Gastrocnemius medialis (tissue), 4 donors: ENCODE measurements around the gene KRTAP10-2. TPM values are rescaled to one million over a fixed set of nuclear protein-coding genes. Genes with fewer than 3 reads are reported as not detected.

Source experiments
- ATAC-seq, 2 donors: fragments of 150-250 bp; one replicate each; pipeline ENCODE4 v1.9.1; 2016
- DNase-seq, 2 donors: peaks; one replicate each; pipeline ENCODE4 v3.0.0-alpha.2; 2019
- H3K27ac ChIP-seq, 4 donors: fragments of 200-600 bp; sonication (generic); 1 replicate in 1 of 4; 2 replicates in 3 of 4; pipeline ENCODE4 v1.5.1; 2016 to 2018; ENCODE audit warnings: mild to moderate bottlenecking in 2 of 4, moderate library complexity in 1 of 4
- H3K27me3 ChIP-seq, 3 donors: fragments of 200-600 bp; sonication (generic) in 2 of 3; 1 replicate in 1 of 3; 2 replicates in 2 of 3; pipeline versions ENCODE4 v1.5.1 to v1.6.0; 2016 to 2019; ENCODE audit warnings: mild to moderate bottlenecking in 1 of 3, moderate library complexity in 1 of 3
- H3K36me3 ChIP-seq, 2 donors: fragments of 200-600 bp; sonication (generic) in 1 of 2; one replicate each; pipeline ENCODE4 v1.5.1; 2017 to 2018
- H3K4me1 ChIP-seq, 2 donors: fragments of 200-600 bp; sonication (generic) in 1 of 2; one replicate each; pipeline ENCODE4 v1.5.1; 2016 to 2017; ENCODE audit warnings: mild to moderate bottlenecking in 2 of 2
- H3K4me3 ChIP-seq, 4 donors: fragments of 200-600 bp; sonication (generic) in 3 of 4; 1 replicate in 1 of 4; 2 replicates in 3 of 4; pipeline ENCODE4 v1.5.1; 2016 to 2019; ENCODE audit warnings: mild to moderate bottlenecking in 2 of 4
- H3K9me3 ChIP-seq, 3 donors: fragments of 200-600 bp; sonication (generic) in 2 of 3; 1 replicate in 1 of 3; 2 replicates in 2 of 3; pipeline ENCODE4 v1.5.1; 2016 to 2019
- CTCF ChIP-seq, 5 experiments: fragments of 450-650 bp in 3 of 5; fragments of 200-600 bp in 2 of 5; sonication (generic) in 2 of 5; IDR thresholded peaks in 4 of 5; conservative IDR thresholded peaks in 1 of 5; 1 replicate in 4 of 5; 2 replicates in 1 of 5; pipeline ENCODE4 v1.5.1; 2016 to 2019; ENCODE audit warnings: antibody characterized with exemption in 5 of 5, mild to moderate bottlenecking in 3 of 5, moderate library complexity in 3 of 5
- POLR2A ChIP-seq, 2 donors: fragments of 450-650 bp; IDR thresholded peaks; one replicate each; pipeline ENCODE4 v1.6.1; 2017; ENCODE audit warnings: antibody characterized with exemption in 2 of 2, mild to moderate bottlenecking in 2 of 2, moderate library complexity in 2 of 2
- in situ Hi-C, 4 donors: fragments of 200-750 bp; cut with MboI; loops; one replicate each; pipeline versions ENCODE4 v1.15.0 to v1.8.0; 2017; ENCODE audit warnings: low sequenced_read_pairs in 4 of 4
- intact Hi-C: fragments of 100-400 bp; cut with DNase I; formaldehyde crosslinking; loops from one replicate; pipeline ENCODE4 v1.15.1; 2023; ENCODE audit warnings: low total_unique reads
- total RNA-seq, 4 donors: library from RNA; depleted of rRNA; stranded (reverse); fragments of >200 nt; gene quantifications; one replicate each; pipeline versions ENCODE4 v1.1.0 to v1.2.3, GENCODE V29; 2016

KRTAP10-2 gene
- total RNA-seq, 4 donors from 2014 or later, result not detected

- ATAC-seq, result no peak
- H3K9me3 ChIP-seq, result no peaks in the 10 kb centered on the region
- DNase-seq, result no peak
- H3K4me1 ChIP-seq, result no peaks in the 10 kb centered on the region
- no peak overlapping the region for H3K4me3 ChIP-seq
- in situ Hi-C loops (no loop called here), intact Hi-C loops (no loop called here)
- no peak for TF ChIP-seq CTCF (IDR thresholded peaks at IDR 0.05 in 4 of 5, conservative IDR thresholded peaks at IDR 0.05 in 1 of 5)
- no peak for TF ChIP-seq POLR2A (IDR thresholded peaks at IDR 0.05)
- no peak overlapping the region for H3K27ac ChIP-seq
- H3K27me3 ChIP-seq, result peaks cover 0 to 20% (median 2%) of the 10 kb centered on the region in 3 donors
- no peaks in the 10 kb centered on the region for H3K36me3 ChIP-seq
Observed at GRCh38 chr21:44572959-44573583, 21.8 kb upstream of the KRTAP10-2 start.

- H3K4me3 ChIP-seq, result no peak overlapping the region
- in situ Hi-C loops (no loop called here), intact Hi-C loops (no loop called here)
- ATAC-seq (no peak), DNase-seq (no peak)
- H3K9me3 ChIP-seq, result no peaks in the 10 kb centered on the region
- H3K27ac ChIP-seq, result no peak overlapping the region
- no peaks in the 10 kb centered on the region for H3K4me1 ChIP-seq
- TF ChIP-seq CTCF (IDR thresholded peaks at IDR 0.05 in 4 of 5, conservative IDR thresholded peaks at IDR 0.05 in 1 of 5) (no peak), POLR2A (IDR thresholded peaks at IDR 0.05) (no peak)
- H3K36me3 ChIP-seq, result no peaks in the 10 kb centered on the region
- H3K27me3 ChIP-seq, result peaks cover 0 to 23% (median 2%) of the 10 kb centered on the region in 3 donors
Observed at GRCh38 chr21:44571844-44572782, 20.8 kb upstream of the KRTAP10-2 start.

- no peaks in the 10 kb centered on the region for H3K4me1 ChIP-seq
- peaks cover 0 to 26% (median 2%) of the 10 kb centered on the region in 3 donors for H3K27me3 ChIP-seq
- TF ChIP-seq POLR2A (IDR thresholded peaks at IDR 0.05) (no peak), CTCF (IDR thresholded peaks at IDR 0.05 in 4 of 5, conservative IDR thresholded peaks at IDR 0.05 in 1 of 5) (no peak)
- intact Hi-C loops (no loop called here), in situ Hi-C loops (no loop called here)
- no peaks in the 10 kb centered on the region for H3K36me3 ChIP-seq
- ATAC-seq (no peak), DNase-seq (no peak)
- H3K9me3 ChIP-seq, result no peaks in the 10 kb centered on the region
- no peak overlapping the region for H3K4me3 ChIP-seq
- H3K27ac ChIP-seq, result no peak overlapping the region
Observed at GRCh38 chr21:44571296-44571695, 20.0 kb upstream of the KRTAP10-2 start.

- H3K27ac ChIP-seq, result no peak overlapping the region
- in situ Hi-C loops, result no loop called here
- no peak for TF ChIP-seq CTCF (IDR thresholded peaks at IDR 0.05 in 4 of 5, conservative IDR thresholded peaks at IDR 0.05 in 1 of 5)
- TF ChIP-seq POLR2A (IDR thresholded peaks at IDR 0.05), result no peak
- intact Hi-C loops, result no loop called here
- no peaks in the 10 kb centered on the region for H3K9me3 ChIP-seq
- ATAC-seq (no peak), DNase-seq (no peak)
- no peaks in the 10 kb centered on the region for H3K4me1 ChIP-seq
- peaks cover 0 to 23% (median 2%) of the 10 kb centered on the region in 3 donors for H3K27me3 ChIP-seq
- H3K36me3 ChIP-seq, result no peaks in the 10 kb centered on the region
- H3K4me3 ChIP-seq, result no peak overlapping the region
Observed at GRCh38 chr21:44569861-44570517, 18.7 kb upstream of the KRTAP10-2 start.
